NCI-H510A (cell line): Measurements from ENCODE around the gene CARD11.

Source experiments
- DNase-seq: peaks from one replicate; lab custom pipeline; 2025; lab: John Stamatoyannopoulos, UW

The CARD11 gene

DNA sequence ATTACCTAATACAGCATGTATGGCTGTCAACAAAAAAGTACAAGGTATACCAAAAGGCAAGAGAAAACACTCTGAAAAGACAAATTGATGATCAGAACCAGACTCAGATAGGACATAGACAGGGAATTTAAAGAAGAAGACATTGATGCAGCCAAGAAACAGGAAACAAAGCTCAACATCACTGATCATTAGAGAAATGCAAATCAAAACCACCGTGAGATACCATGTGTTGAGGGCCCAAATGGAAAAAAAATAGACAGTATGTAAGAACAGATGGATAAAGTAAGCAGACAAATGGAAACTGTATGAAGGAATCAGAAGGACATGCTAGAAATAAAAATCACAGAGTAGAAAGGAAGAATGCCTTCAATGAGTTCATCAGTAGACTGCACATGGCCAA lies 23.3 kb downstream of the CARD11 start:
- DNase-seq = no peak

DNA sequence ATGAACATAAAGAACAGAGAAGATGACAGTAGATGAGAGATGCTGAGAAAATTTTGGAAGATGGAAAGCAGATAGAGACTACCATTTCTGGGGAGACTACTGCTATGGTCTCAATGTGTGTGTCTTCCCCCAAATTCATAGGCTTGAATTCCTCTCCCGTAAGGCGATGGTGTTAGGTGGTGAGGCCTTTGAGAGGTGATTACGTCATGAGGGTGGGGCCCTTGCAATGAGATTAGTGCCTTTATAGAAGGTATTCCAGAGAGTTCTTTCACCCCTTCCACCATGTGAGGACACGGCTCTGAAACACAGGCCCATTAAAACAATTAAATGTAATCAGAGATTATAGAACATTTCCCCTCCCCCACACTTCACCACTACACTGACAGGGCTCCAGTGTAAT lies 23.9 kb downstream of the CARD11 start:
- no peak for DNase-seq

DNA sequence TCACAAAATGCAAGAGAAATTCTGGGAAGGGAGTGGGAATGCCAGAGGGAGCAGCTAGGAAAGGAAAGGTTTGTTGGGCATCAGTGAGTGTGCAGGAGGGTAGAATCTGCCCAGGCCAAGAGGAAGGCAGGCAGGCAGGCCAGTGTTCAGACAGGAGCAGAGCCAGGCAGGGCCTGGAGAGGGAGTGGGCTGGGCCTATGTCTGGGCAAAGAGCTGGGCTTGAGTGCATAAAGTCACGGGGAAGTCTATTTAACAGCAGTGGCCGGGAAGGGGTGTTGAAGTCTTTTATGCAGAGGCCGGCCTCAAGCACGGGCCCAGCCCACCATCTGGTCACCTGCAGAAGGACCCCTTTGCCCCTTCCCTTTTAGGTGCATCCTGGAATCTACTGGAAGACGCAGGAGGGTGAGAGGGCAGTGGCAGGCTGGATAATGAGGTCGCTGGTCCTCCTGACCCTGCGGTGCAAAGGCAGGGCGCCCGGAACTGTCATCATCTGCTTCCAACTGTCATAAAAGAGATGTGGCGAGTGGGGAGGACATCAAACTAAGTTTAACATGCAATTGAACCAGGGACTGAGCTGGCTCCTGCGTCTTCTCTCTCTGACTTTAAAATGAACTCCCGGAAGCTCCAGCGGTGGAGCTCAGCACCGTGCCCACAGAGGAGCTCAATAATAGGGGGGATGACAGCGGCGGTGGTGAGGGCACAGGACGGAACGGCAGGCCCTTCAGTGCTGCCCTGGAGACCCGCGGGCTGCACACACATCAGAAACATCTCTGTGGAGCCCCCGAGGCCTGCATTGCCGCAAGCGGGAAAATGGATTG lies 29.5 kb downstream of the CARD11 start:
- no peak for DNase-seq

DNA sequence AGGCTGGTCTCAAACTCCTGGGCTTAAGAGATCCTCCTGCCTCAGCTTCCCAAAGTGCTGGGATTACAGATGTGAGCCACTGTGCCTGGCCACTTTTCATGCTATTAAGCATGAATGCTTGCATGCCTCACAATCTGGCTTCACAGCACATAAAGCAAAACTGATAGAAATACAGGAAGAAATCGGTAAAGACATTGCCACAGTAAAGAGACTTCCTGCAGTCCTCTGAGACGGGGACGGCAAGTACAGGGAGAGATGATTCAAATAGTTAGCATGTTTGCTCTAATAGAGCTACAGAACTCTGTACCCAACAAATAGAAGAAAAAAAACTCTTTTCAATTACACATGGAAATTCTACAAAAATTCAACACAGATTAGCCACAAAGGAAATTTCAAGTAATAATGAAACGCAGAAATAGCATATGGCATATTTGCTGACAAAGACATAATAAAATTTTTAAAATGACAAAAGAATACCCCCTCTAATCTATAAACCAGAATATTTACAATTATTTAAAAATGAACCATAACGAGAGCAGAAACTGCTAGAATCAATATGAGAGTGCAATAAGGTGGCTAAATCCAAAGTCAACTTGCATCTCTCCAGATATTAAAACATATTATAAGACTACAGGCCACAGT lies 32.3 kb downstream of the CARD11 start:
- DNase-seq = no peak

DNA sequence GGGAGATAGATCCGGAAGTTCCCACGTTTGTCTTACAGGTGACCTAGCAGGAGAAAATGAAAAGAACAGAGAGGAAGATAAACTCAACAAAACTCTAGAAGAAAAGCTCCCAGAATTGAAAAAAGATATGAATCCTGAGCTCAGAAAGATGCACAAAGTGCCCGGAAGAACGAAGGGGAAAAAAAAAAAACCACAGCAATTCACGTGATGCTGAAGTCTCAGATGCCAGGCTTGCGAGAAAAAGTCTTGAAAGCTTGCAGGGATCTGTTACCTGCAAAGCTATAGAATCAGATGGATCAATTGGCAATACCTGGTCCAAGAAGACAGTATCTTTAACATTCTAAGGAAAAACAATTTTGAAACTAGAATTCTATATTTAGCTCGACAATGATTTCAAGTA lies 33.5 kb downstream of the CARD11 start:
- DNase-seq = no peak

DNA sequence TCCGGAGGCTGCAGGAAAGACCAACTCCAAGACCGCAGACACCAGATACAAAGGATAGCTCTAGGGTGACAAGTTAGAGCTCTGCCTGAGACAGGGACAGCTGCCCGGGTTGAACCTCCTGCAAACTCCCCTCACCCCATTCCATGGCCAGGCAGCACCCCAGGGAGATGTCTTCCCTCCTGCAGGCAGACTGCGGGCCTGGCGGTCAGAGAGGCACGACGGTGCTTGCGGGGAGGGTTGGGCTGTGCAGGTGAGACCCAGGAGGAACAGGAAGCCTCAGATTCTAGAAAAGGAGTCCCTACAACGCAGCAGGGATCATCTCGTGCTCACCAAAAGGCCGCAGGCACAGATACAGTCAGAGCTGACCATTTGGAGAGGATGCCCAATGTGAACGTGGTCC lies 34.6 kb downstream of the CARD11 start:
- no peak for DNase-seq

DNA sequence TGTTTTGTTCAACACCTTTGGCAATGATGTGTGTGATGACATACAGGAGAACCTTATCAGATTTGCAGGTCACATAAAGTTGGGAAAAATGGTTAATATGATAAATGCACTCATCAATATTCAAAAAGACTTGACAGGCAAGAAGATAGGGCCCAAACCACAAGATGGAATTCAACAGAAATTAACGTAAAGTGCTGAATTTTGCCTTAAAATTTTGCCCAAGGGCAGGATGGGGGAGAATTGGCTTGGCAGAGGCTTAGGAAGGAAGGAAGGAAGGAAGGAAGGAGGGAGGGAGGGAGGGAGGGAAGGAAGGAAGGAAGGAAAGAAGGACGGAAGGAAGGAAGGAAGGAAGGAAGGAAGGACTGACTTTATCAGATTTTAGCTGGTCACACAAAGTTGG lies 35.3 kb downstream of the CARD11 start:
- no peak for DNase-seq

DNA sequence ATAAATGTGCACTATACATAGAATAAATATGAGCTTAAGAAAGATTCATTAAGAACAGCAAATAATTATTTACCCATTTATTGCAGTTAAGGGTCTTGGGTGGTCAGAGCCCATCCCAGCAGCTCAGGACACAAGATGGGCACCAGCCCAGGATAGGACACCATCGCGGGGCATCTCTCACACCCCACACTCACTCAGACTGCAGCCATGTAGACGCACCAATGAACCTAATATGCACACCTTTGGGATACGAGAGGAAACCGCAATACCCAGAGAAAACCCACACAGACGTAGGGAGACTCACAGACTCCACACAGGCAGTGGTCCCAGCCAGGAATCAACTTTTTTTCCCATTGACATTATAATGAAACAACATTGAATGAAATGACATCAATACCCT lies 36.0 kb downstream of the CARD11 start:
- no peak for DNase-seq

DNA sequence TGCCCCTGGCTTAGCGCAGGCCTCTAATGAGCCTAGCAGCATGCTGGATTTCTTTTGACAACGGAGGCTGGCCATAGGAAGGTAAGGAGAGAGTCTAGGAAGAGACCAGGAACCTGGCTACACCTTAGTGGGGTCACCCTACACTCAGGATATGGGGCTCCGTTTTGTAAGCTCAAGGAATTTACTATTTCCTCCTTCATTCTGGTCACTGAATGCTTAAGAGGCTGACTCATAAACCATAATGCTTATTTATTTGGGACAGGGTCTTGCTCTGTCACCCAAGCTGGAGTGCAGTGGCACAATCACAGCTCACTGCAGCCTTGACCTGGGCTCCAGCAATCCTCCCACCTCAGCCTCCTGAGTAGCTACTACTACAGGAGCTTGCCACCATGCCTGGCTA lies 38.4 kb downstream of the CARD11 start:
- no peak for DNase-seq

DNA sequence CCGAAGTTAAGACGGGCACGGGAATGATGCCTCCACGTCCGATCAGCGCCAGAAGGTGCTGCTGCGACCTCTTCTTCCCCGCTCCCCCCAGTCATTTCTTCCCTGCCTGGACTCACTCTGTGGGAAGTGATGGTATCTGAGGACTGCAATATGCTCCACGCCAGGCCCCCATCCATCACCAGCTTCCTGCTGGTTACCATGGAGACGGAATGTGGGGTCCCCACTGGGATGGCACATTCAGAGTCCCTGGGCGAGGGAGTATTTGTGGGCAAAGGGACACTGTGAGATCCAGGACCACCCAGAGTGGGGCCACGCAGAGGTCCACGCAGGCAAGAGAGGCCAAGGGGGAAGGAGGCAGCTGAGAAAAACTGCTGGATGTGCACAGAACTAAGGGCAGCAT lies 39.7 kb downstream of the CARD11 start:
- DNase-seq = no peak

DNA sequence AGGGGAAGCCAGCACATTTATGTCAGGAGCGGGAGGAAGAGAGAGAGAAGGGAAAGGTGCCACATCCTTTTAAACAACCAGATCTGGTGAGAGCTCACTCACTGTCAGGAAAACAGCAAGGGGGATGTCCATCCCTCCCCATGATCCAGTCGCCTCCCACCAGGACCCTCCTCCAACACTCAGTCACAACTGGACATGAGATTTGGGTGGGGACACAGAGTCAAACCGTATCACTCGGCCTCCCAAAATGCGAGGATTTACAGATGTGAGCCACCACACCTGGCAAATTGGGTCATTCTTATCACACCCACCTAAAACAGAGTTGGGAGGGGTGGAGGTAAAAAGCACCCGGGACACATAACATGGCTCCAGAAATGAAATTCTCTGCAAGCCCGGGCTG lies 41.0 kb downstream of the CARD11 start:
- DNase-seq = no peak

DNA sequence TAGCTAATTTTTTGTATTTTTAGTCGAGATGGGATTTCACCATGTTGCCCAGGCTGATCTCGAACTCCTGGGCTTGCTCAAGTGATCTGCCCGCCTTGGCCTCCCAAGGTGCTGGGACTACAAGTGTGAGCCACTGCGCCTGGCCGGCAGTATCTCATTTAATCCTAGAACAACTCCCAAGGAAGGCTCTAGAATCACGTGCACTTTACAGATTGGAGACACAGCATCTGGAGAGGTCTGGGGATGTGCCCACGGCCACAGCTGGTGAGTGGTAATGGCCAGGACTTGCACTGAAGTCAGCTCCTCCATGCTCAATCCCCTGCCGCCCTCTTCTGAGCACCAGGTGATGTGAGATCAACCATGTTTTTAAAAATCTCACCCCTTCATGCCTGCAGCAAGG lies 43.1 kb downstream of the CARD11 start:
- no peak for DNase-seq

DNA sequence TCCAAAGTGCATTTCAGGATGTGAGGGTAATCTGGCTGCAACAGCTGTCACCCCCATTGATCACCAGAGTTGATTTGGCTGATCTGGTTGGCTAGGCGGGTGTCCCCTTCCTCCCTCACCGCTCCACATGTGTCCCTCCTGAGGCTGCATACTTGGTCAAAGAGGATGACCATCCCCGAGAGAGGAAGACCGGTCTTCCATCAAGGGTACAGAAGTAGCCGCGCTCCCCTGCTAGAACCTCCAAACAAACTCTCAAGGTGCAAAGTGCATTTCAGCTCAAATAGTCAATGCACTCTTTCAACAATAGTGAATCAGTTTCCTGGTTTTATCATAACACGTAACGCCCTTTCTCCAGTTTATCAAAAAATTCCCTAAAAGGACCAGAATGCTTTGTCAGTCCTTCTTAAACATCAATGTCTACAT lies 44.6 kb downstream of the CARD11 start:
- no peak for DNase-seq

DNA sequence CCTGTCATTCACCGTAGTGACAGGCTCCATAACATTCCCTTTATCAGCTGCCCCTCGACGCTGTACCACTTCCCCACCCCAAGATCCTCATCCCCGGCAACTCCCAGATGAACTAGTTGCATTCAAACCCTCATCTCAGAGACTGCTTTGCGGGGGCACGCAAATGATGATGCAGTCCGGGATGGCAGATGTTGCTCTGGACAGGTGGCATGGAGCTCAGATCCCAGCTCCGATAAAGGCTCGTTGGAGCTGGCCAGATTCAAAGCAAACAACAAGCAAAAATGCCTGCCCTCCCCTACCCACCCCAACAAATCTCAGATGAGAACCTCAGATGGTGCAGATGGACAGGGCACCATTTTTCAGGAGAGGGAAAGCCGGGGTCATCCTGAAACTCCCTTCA lies 46.7 kb downstream of the CARD11 start:
- DNase-seq = no peak

DNA sequence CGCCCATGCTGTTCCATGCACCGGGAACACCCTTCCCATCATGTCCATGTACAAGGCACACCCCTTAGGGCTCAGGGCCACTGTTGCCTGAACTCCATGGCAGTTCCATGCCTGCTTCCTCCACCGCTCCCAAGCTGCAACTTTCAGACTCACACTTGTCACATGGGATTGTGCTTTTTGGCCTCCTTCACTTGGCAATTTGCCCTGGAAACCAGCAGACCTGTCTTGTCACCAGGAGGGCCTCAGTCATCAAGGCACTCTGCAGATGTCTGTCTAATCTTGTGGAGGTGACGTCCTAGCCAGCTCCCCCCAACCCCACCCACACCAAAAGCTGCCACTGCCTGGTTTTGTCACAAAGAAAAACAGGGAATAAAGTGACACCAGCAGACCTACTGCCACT lies 47.5 kb downstream of the CARD11 start:
- DNase-seq = no peak

DNA sequence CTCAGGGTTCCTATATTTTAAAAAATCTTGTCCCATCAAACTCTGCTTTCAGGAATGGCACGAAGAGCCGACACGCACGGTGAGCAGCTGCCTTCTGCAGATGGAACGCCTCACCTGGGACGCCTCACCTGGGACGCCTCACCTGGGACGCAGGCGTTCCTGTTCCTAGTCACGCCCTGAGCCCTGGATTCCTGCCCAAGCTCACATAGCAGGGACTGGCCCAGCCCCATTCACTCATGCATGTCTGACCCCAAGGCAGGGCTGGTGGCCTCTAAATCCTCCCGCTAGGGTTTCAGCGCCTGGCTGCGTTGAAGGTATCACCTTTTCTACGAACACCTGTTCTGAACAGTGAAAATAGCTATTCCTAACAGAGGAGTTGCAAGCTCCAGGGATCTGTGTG lies 49.8 kb downstream of the CARD11 start:
- DNase-seq = no peak

DNA sequence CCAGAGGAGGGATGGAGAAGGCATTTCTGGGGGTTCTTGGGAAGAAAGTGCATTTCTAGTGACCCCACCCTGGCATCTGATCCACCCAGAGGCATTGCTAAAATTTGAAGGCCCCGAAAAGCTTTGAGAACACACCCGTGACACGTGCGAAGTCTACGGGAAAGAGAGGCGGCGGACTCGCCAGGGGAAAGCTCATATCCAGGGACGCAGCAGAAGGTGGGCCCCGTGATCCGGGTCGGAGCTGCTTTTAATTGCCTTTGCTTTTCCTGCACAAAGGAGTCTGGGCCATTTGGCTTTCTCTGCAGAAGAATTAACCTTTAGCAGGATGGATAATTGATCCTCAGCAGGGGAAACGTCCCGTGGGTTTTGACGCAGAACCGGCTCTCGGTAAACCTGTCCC lies 50.3 kb downstream of the CARD11 start:
- DNase-seq = no peak

DNA sequence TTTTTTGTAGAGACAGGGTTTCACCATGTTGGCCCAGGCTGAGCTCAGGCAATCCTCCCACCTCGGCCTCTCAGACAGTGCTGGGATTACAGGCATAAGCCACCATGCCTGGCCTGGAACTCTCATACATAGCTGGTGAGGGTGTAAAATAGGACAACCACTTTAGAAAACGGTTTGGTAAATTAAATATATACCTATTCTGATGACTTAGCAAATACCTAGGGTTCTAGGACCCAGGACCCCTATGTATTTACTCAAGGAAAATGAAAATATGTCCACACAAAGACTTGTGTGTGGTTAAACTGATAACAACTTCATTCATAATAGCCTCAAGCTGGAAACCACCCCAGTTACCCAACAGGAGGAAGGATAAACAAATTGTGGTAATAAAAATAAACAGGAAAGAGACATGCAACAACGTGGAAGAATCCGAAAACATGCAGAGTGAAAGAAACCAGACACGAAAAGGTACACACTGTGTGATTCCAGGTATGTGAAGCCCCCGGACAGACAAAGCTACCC lies 52.7 kb downstream of the CARD11 start:
- no peak for DNase-seq

DNA sequence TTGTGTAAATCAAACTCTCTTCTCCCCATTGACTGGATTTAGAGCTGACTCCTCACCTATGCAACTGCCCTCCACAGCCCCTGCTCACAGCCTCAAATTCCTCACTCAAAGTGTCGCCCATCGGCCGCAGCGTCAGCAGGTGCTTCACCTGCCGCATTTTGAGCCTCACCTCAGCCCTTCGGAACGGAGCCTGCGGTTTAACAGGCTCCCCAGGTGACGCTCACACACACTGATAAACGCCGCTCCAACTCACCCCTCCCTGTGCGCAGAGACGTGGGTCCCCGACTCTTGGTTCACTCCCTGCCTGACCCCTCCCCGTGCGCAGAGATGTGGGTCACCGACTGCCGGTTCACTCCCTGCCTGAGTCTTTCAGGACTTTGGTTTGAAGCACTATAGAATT lies 57.1 kb downstream of the CARD11 start:
- DNase-seq = no peak

DNA sequence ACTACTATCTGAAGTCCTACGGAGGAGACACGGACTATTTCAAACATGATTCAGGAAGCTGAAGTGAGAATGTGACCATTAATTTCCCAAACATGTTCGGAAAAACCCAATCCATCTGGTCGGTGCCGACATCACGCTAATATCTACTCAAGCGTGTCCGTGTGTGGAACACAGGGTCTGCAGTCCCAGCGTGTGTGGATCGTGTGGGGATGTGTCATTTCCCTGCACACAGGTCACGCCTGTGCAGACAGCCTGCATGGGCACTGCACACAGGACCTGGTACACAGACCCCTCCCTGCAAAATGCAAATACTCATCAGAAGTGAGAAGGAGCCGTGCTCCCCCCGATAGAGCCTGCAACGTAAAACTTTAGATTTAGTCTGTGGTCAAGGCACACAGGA lies 57.8 kb downstream of the CARD11 start:
- no peak for DNase-seq

DNA sequence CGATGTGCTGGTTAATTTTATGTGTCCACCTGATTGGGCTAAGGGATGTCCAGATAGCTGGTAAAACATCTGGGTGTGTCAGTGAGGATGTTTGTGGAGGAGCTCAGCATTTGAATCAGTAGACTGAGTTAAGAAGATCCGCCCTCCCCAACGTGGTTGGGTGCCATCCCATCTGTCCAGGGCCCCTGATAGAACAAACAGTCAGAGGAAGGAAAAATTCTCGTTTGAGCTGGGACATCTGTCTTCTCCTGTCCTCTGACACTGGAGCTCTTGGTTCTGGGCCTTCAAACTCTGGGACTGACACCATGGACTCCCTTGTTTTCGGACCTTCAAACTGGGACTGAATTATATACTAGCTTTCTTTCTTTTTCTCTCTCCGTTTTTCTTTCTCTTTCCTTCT lies 59.6 kb downstream of the CARD11 start:
- DNase-seq = no peak

DNA sequence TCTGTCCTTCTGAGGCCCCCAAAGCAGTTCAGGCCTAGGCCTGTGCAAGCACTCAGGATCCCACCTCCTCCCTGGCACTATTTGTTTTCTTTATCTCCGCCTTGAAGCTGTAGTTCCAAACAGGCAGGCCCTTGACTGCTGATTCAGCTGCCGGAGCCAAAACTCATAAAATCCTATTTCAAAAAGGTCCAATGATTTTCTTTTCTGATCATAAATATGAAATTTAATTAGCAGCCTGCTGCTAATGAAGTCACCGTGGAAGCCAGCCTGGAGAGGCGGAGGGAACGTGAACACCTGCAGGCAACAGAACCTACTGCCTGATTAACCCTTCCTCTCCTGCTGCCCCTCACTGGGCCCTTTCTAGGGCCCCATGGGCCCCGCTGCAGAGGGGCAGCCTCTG lies 60.1 kb downstream of the CARD11 start:
- no peak for DNase-seq

DNA sequence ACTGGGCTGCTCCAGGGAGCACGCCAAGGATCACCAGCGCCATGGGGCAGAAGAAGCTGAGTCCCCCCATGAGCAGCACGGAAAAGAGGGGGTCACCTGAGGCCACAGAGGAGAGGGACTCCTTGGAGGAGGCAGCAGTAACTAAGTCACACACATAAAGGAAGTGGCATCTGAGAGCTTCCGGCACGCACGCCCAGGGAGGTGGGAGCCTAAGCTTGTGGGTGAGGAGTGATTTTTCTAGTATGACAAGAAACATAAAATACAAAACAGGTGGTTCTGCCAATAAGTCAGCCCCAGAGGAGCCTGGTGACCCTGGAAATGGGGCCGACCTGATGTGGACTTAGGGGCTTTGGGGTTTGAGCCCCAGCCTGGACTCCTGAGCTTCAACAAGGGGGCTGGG lies 60.8 kb downstream of the CARD11 start:
- no peak for DNase-seq

DNA sequence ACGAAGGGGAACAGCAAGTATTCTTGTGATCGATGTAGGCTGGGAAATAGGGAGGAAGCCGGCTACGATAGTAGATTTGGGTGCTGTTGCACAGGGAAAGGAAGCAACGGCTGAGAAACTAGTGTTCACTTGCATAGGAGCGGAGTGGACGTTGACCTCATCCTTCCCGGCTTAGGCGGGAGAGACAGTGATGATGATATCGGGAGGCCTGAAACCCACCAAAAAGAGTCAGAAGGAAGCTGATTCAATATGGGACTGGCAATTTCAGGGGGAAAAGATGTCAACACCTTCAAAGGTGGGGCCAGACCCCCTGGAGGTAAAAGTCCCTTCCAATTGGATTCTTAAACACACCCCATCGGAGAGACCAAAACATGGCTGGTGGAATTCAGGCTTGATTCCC lies 61.3 kb downstream of the CARD11 start:
- no peak for DNase-seq
